MM.1S (cell line): ENCODE results near the gene SPATA6.
"Not testable (repeated sequence)": the region's sequence is repeated elsewhere in the genome, so short reads cannot be mapped to it uniquely, and the experiment has no call there.

Source experiments
- CTCF ChIP-seq: fragments of 300-600 bp; sonication (generic); IDR thresholded peaks from 2 replicates; pipeline ENCODE4 v1.5.1; 2016; ENCODE audit warnings: antibody characterized with exemption, low read length, mixed read lengths
- EZH2 ChIP-seq: fragments of 300-600 bp; sonication (generic); optimal IDR thresholded peaks from 2 replicates; pipeline ENCODE3; 2017; ENCODE audit warnings: low read depth, mild to moderate bottlenecking, antibody characterized with exemption, low read length, mixed read lengths
- EZH2phosphoT487 ChIP-seq: fragments of 300-600 bp; sonication (generic); IDR thresholded peaks from 2 replicates; pipeline ENCODE4 v1.6.1; 2018; ENCODE audit warnings: antibody characterized with exemption, low read length

- TF ChIP-seq CTCF, EZH2, EZH2phosphoT487: not testable (repeated sequence)
These were observed 8.0 kb upstream of the SPATA6 start for GRCh38 chr1:48480023-48480422.
